Spinal cord (tissue), 10 donors: ENCODE data around the gene OSBP2. TPM values are rescaled to one million over a fixed set of nuclear protein-coding genes. Genes with fewer than 3 reads are reported as not detected.

ENCODE experiments used
- DNase-seq, 6 donors: peaks; one replicate each; pipeline versions ENCODE4 v3.0.0 to v3.0.0-alpha.2; 2013 to 2015; ENCODE audit warnings: low spot score in 6 of 6, low read depth in 4 of 6
- H3K27ac ChIP-seq: one replicate; pipeline ENCODE4 v1.5.1; 2013; ENCODE audit warnings: low read depth, low read length, control low read depth
- H3K27me3 ChIP-seq: one replicate; pipeline ENCODE4 v1.6.1; 2013; ENCODE audit warnings: low read length; ENCODE audit not compliant: control insufficient read depth, insufficient read depth
- H3K36me3 ChIP-seq: one replicate; pipeline ENCODE4 v1.6.1; 2013; ENCODE audit warnings: low read length; ENCODE audit not compliant: control insufficient read depth, insufficient read depth
- H3K4me1 ChIP-seq: one replicate; pipeline ENCODE4 v1.6.1; 2013; ENCODE audit warnings: low read length; ENCODE audit not compliant: control insufficient read depth, insufficient read depth
- H3K4me3 ChIP-seq: one replicate; pipeline ENCODE4 v1.5.1; 2013; ENCODE audit warnings: low read depth, low read length, control low read depth
- H3K9me3 ChIP-seq: one replicate; pipeline ENCODE4 v1.6.1; 2013; ENCODE audit warnings: low read length; ENCODE audit not compliant: control insufficient read depth, insufficient read depth
- WGBS: methylation state at CpG from one replicate; pipeline ENCODE4 v1.1.5; 2013; ENCODE audit warnings: missing lambda C conversion rate; ENCODE audit not compliant: insufficient coverage; 5-methylcytosine and 5-hydroxymethylcytosine counted together
- polyA plus RNA-seq, 2 donors: library from polyadenylated mRNA; unstranded; fragments of 120-200 nt; gene quantifications; one replicate each; pipeline ENCODE4 v1.2.1, GENCODE V29; 2013; ENCODE audit not compliant: insufficient read length in 2 of 2
- total RNA-seq, 2 donors: library from RNA; depleted of rRNA in 1 of 2; stranded (reverse); fragments of 120-200 nt in 1 of 2; fragments of >200 nt in 1 of 2; gene quantifications; one replicate each; pipeline versions ENCODE4 v1.2.3 to v1.2.4, GENCODE V29; 2013 to 2014
- donor health status: healthy.

Gene OSBP2
- total and polyA plus RNA-seq, 4 donors, result 20.7 to 25.0 (median 22.4) TPM

- Histone ChIP-seq H3K9me3 (no peaks in the 10 kb centered on the region), H3K27me3 (no peaks in the 10 kb centered on the region), H3K4me3 (no peak overlapping the region), H3K4me1 (no peaks in the 10 kb centered on the region), H3K36me3 (peaks cover 64% of the 10 kb centered on the region), H3K27ac (no peak overlapping the region)
- DNase-seq, result no peak
- 94% methylated on average over 1 of the region's 5 CpGs for WGBS
Measured at GRCh38 chr22:30892731-30893221, 198.1 kb downstream of the OSBP2 start.

GRCh38 chr22:30893434-30894370 is 199.0 kb downstream of the OSBP2 start:
- no peak overlapping the region for H3K27ac ChIP-seq
- H3K9me3 ChIP-seq, result no peaks in the 10 kb centered on the region
- H3K4me3 ChIP-seq, result no peak overlapping the region
- H3K4me1 ChIP-seq, result no peaks in the 10 kb centered on the region
- DNase-seq, result no peak
- WGBS, result 87% methylated on average over 21 of the region's 23 CpGs
- H3K36me3 ChIP-seq, result peaks cover 58% of the 10 kb centered on the region
- H3K27me3 ChIP-seq, result no peaks in the 10 kb centered on the region

- Histone ChIP-seq H3K27me3 (no peaks in the 10 kb centered on the region), H3K27ac (no peak overlapping the region), H3K4me3 (no peak overlapping the region), H3K36me3 (peaks cover 51% of the 10 kb centered on the region), H3K9me3 (no peaks in the 10 kb centered on the region), H3K4me1 (no peaks in the 10 kb centered on the region)
- WGBS, result 46% methylated on average over 2 of the region's 3 CpGs
- DNase-seq, result no peak
Measured at GRCh38 chr22:30894371-30894740, 199.7 kb downstream of the OSBP2 start.

- Histone ChIP-seq H3K4me1 (no peaks in the 10 kb centered on the region), H3K4me3 (no peak overlapping the region), H3K36me3 (peaks cover 43% of the 10 kb centered on the region), H3K9me3 (no peaks in the 10 kb centered on the region), H3K27me3 (no peaks in the 10 kb centered on the region), H3K27ac (no peak overlapping the region)
- DNase-seq, result no peak
- 86% methylated on average over 8 of the region's 16 CpGs for WGBS
Measured at GRCh38 chr22:30902496-30903357, 208.1 kb downstream of the OSBP2 start.

- WGBS, result 100% methylated on average over 1 of the region's 6 CpGs
- Histone ChIP-seq H3K9me3 (no peaks in the 10 kb centered on the region), H3K36me3 (peaks cover 46% of the 10 kb centered on the region), H3K4me3 (no peak overlapping the region), H3K27me3 (no peaks in the 10 kb centered on the region), H3K27ac (no peak overlapping the region), H3K4me1 (no peaks in the 10 kb centered on the region)
- DNase-seq, result no peak
Measured at GRCh38 chr22:30903876-30904460, 209.3 kb downstream of the OSBP2 start.

- peaks cover 48% of the 10 kb centered on the region for H3K36me3 ChIP-seq
- WGBS, result 93% methylated on average over 44 of the region's 49 CpGs
- no peaks in the 10 kb centered on the region for H3K27me3 ChIP-seq
- no peaks in the 10 kb centered on the region for H3K9me3 ChIP-seq
- no peak for DNase-seq
- H3K27ac ChIP-seq, result no peak overlapping the region
- H3K4me3 ChIP-seq, result no peak overlapping the region
- H3K4me1 ChIP-seq, result no peaks in the 10 kb centered on the region
Measured at GRCh38 chr22:30905696-30906341, 211.1 kb downstream of the OSBP2 start.

- Histone ChIP-seq H3K4me1 (no peaks in the 10 kb centered on the region), H3K9me3 (no peaks in the 10 kb centered on the region), H3K27ac (no peak overlapping the region), H3K4me3 (no peak overlapping the region), H3K36me3 (peaks cover 48% of the 10 kb centered on the region), H3K27me3 (no peaks in the 10 kb centered on the region)
- DNase-seq, result no peak
- WGBS, result 94% methylated on average over 5 of the region's 9 CpGs
Measured at GRCh38 chr22:30906411-30906810, 211.7 kb downstream of the OSBP2 start.

- DNase-seq, result no peak
- H3K4me3 ChIP-seq, result no peak overlapping the region
- H3K27me3 ChIP-seq, result no peaks in the 10 kb centered on the region
- H3K4me1 ChIP-seq, result no peaks in the 10 kb centered on the region
- no CpG with 5 or more reads among the region's 1 CpG for WGBS
- no peak overlapping the region for H3K27ac ChIP-seq
- peaks cover 48% of the 10 kb centered on the region for H3K36me3 ChIP-seq
- no peaks in the 10 kb centered on the region for H3K9me3 ChIP-seq
Measured at GRCh38 chr22:30906946-30907345, 212.3 kb downstream of the OSBP2 start.

GRCh38 chr22:30908051-30908461 is 213.4 kb downstream of the OSBP2 start:
- WGBS, result 94% methylated on average over 5 of the region's 6 CpGs

More at GRCh38 chr22:30908051-30908461, 213.4 kb downstream of the OSBP2 start:
- no peaks in the 10 kb centered on the region for H3K27me3 ChIP-seq
- H3K27ac ChIP-seq, result no peak overlapping the region
- H3K4me1 ChIP-seq, result no peaks in the 10 kb centered on the region
- no peak for DNase-seq
- no peak overlapping the region for H3K4me3 ChIP-seq
- H3K36me3 ChIP-seq, result peaks cover 41% of the 10 kb centered on the region
- H3K9me3 ChIP-seq, result no peaks in the 10 kb centered on the region
